ENCODE results near the gene MAML1. TPM values are rescaled to one million over a fixed set of nuclear protein-coding genes. Genes with fewer than 3 reads are reported as not detected.
A peak's percentile ranks its signal among the peaks of the same experiment; 100 is the strongest.

MAML1 gene
- total RNA-seq, 1 experiment from 2014 or later: 42.2 TPM

- TF ChIP-seq, protein P1, sequence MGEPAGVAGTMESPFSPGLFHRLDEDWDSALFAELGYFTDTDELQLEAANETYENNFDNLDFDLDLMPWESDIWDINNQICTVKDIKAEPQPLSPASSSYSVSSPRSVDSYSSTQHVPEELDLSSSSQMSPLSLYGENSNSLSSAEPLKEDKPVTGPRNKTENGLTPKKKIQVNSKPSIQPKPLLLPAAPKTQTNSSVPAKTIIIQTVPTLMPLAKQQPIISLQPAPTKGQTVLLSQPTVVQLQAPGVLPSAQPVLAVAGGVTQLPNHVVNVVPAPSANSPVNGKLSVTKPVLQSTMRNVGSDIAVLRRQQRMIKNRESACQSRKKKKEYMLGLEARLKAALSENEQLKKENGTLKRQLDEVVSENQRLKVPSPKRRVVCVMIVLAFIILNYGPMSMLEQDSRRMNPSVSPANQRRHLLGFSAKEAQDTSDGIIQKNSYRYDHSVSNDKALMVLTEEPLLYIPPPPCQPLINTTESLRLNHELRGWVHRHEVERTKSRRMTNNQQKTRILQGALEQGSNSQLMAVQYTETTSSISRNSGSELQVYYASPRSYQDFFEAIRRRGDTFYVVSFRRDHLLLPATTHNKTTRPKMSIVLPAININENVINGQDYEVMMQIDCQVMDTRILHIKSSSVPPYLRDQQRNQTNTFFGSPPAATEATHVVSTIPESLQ (CRISPR knock-in tag; IDR thresholded peaks at IDR 0.05): no peak
- TF ChIP-seq ARID4B (CRISPR knock-in tag; IDR thresholded peaks at IDR 0.05; ENCODE audit: borderline replicate concordance) (peak; percentile 94), MYBL2 (CRISPR knock-in tag; IDR thresholded peaks at IDR 0.05) (no peak), ELF4 (CRISPR knock-in tag; IDR thresholded peaks at IDR 0.05; ENCODE audit: low read depth) (no peak), E2F1 (CRISPR knock-in tag; IDR thresholded peaks at IDR 0.05) (no peak; the same call in 1 of the 2 replicates), PRRX2 (CRISPR knock-in tag; IDR thresholded peaks at IDR 0.05) (no peak), RORB (CRISPR knock-in tag; IDR thresholded peaks at IDR 0.05) (no peak), MAX (CRISPR knock-in tag; IDR thresholded peaks at IDR 0.05) (no peak; the same call in 1 of the 2 replicates), AFF4 (CRISPR knock-in tag; IDR thresholded peaks at IDR 0.05; ENCODE audit: borderline replicate concordance) (no peak), CREM (CRISPR knock-in tag; IDR thresholded peaks at IDR 0.05) (no peak), CREB1 (CRISPR knock-in tag; IDR thresholded peaks at IDR 0.05) (no peak), ZBTB21 (CRISPR knock-in tag; IDR thresholded peaks at IDR 0.05; ENCODE audit: borderline replicate concordance) (no peak; the same call in 1 of the 2 replicates), ESRRA (CRISPR knock-in tag; IDR thresholded peaks at IDR 0.05; ENCODE audit: borderline replicate concordance) (no peak), HMGA2 (CRISPR knock-in tag; IDR thresholded peaks at IDR 0.05) (no peak), TCF7 (CRISPR knock-in tag; IDR thresholded peaks at IDR 0.05; ENCODE audit: low read depth) (no peak), GABPB1 (CRISPR knock-in tag; IDR thresholded peaks at IDR 0.05) (peak; percentile 71), NR1H2 (CRISPR knock-in tag; IDR thresholded peaks at IDR 0.05) (no peak)
- TF ChIP-seq, protein P2, sequence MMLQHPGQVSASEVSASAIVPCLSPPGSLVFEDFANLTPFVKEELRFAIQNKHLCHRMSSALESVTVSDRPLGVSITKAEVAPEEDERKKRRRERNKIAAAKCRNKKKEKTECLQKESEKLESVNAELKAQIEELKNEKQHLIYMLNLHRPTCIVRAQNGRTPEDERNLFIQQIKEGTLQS (CRISPR knock-in tag; conservative IDR thresholded peaks at IDR 0.05): no peak
- TF ChIP-seq, protein P3, sequence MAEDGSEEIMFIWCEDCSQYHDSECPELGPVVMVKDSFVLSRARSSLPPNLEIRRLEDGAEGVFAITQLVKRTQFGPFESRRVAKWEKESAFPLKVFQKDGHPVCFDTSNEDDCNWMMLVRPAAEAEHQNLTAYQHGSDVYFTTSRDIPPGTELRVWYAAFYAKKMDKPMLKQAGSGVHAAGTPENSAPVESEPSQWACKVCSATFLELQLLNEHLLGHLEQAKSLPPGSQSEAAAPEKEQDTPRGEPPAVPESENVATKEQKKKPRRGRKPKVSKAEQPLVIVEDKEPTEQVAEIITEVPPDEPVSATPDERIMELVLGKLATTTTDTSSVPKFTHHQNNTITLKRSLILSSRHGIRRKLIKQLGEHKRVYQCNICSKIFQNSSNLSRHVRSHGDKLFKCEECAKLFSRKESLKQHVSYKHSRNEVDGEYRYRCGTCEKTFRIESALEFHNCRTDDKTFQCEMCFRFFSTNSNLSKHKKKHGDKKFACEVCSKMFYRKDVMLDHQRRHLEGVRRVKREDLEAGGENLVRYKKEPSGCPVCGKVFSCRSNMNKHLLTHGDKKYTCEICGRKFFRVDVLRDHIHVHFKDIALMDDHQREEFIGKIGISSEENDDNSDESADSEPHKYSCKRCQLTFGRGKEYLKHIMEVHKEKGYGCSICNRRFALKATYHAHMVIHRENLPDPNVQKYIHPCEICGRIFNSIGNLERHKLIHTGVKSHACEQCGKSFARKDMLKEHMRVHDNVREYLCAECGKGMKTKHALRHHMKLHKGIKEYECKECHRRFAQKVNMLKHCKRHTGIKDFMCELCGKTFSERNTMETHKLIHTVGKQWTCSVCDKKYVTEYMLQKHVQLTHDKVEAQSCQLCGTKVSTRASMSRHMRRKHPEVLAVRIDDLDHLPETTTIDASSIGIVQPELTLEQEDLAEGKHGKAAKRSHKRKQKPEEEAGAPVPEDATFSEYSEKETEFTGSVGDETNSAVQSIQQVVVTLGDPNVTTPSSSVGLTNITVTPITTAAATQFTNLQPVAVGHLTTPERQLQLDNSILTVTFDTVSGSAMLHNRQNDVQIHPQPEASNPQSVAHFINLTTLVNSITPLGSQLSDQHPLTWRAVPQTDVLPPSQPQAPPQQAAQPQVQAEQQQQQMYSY (CRISPR knock-in tag; IDR thresholded peaks at IDR 0.05): no peak
- TF ChIP-seq, protein P4, sequence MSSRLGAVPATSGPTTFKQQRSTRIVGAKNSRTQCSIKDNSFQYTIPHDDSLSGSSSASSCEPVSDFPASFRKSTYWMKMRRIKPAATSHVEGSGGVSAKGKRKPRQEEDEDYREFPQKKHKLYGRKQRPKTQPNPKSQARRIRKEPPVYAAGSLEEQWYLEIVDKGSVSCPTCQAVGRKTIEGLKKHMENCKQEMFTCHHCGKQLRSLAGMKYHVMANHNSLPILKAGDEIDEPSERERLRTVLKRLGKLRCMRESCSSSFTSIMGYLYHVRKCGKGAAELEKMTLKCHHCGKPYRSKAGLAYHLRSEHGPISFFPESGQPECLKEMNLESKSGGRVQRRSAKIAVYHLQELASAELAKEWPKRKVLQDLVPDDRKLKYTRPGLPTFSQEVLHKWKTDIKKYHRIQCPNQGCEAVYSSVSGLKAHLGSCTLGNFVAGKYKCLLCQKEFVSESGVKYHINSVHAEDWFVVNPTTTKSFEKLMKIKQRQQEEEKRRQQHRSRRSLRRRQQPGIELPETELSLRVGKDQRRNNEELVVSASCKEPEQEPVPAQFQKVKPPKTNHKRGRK (CRISPR knock-in tag; IDR thresholded peaks at IDR 0.05; ENCODE audit: borderline replicate concordance): no peak
Measured at GRCh38 chr5:179697993-179698934, 34.4 kb upstream of the MAML1 start (continued).

All from WTC11 (cell line).